HUES48 (cell line): Measurements from ENCODE around the gene SYTL1.

Experiments used
- H3K27ac ChIP-seq: one replicate; pipeline ENCODE4 v1.7.0; 2013; ENCODE audit warnings: low read depth, low read length, inconsistent platforms
- H3K27me3 ChIP-seq: 2 replicates; pipeline ENCODE4 v1.6.1; 2013; ENCODE audit warnings: mild to moderate bottlenecking, low read length; ENCODE audit not compliant: control insufficient read depth, insufficient read depth
- H3K36me3 ChIP-seq: 2 replicates; pipeline ENCODE4 v1.6.1; 2013; ENCODE audit warnings: low read length; ENCODE audit not compliant: control insufficient read depth, insufficient read depth
- H3K4me1 ChIP-seq: 2 replicates; pipeline ENCODE4 v1.6.1; 2013; ENCODE audit warnings: mild to moderate bottlenecking, low read length; ENCODE audit not compliant: control insufficient read depth, insufficient read depth
- H3K4me3 ChIP-seq: 2 replicates; pipeline ENCODE4 v1.5.1; 2013; ENCODE audit warnings: mild to moderate bottlenecking, low read depth, low read length
- H3K9ac ChIP-seq: 2 replicates; pipeline ENCODE4 v1.6.1; 2013; ENCODE audit warnings: mild to moderate bottlenecking, low read depth, low read length, moderate library complexity
- H3K9me3 ChIP-seq: 2 replicates; pipeline ENCODE4 v1.6.1; 2013; ENCODE audit warnings: low read length; ENCODE audit not compliant: control insufficient read depth, insufficient read depth

SYTL1 gene

DNA sequence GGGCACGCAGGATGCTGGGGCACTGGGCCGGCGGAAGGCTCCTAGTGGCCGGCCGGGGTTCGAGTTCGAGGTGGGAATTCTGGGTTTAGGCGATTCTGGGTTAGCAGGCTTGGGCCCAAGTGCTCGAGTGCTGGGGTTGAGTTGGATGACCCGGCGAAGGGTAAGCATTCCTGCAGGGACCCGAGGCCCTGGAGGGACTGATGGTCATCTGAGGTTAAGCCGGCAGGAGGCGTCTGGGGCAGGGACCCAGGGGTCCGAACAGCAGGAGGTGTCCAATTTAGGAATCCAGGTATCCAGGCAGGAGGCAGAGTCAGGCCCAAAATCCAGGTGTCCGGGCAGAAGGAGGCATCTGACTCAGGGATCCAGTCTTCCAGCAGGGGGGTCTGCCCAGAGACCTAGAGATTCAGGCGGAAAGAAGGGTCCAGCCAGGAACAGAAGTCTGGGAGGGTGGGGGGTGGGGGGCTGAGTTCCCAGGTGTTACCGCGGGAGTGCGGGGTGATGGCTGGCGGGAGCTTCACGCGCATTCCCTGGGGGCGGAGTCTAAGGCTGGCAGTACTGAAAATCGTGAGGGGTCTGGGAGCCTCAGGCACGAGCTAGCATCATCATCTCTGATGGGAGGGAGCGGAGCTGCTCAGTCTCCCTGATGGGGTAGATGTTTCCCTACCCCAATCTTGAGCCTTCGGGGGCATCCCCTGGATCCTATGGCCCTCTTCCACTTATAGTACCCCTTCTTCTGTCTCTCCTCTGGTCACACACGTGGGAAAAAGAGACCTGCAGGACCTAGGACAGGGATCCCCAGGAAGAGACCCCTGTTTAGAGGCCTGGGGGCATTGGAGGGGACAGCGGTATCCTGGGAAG is 51.2 kb downstream of the SYTL1 start:
- Histone ChIP-seq H3K27me3 (no peaks in the 10 kb centered on the region), H3K4me1 (peaks cover 13% of the 10 kb centered on the region), H3K9me3 (no peaks in the 10 kb centered on the region), H3K27ac (peak overlapping the region; percentile 62), H3K9ac (peak overlapping the region; percentile 72), H3K36me3 (no peaks in the 10 kb centered on the region; the same call in 1 of the 2 replicates), H3K4me3 (peak overlapping the region; percentile 81)

DNA sequence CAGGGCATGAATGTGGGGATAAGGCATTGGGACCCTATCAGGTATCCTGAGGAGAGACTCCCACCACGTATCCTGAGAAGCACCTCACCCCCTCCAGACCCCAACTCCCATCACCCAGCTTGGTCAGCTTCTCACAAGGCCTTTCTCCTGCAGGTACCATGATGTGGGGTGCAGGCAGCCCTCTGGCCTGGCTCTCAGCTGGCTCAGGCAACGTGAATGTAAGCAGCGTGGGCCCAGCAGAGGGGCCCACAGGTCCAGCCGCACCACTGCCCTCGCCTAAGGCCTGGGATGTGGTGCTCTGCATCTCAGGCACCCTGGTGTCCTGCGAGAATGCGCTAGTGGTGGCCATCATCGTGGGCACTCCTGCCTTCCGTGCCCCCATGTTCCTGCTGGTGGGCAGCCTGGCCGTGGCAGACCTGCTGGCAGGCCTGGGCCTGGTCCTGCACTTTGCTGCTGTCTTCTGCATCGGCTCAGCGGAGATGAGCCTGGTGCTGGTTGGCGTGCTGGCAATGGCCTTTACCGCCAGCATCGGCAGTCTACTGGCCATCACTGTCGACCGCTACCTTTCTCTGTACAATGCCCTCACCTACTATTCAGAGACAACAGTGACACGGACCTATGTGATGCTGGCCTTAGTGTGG is 51.9 kb downstream of the SYTL1 start:
- H3K36me3 ChIP-seq: no peaks in the 10 kb centered on the region; the same call in 1 of the 2 replicates
- H3K27ac ChIP-seq: no peak overlapping the region
- peak overlapping the region; percentile 81; the same call in 1 of the 2 replicates for H3K4me3 ChIP-seq
- H3K27me3 ChIP-seq: no peaks in the 10 kb centered on the region
- no peak overlapping the region for H3K9ac ChIP-seq
- no peaks in the 10 kb centered on the region for H3K9me3 ChIP-seq
- H3K4me1 ChIP-seq: peaks cover 15% of the 10 kb centered on the region

DNA sequence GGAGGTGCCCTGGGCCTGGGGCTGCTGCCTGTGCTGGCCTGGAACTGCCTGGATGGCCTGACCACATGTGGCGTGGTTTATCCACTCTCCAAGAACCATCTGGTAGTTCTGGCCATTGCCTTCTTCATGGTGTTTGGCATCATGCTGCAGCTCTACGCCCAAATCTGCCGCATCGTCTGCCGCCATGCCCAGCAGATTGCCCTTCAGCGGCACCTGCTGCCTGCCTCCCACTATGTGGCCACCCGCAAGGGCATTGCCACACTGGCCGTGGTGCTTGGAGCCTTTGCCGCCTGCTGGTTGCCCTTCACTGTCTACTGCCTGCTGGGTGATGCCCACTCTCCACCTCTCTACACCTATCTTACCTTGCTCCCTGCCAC is 52.4 kb downstream of the SYTL1 start:
- peaks cover 19% of the 10 kb centered on the region for H3K4me1 ChIP-seq
- no peak overlapping the region for H3K4me3 ChIP-seq
- no peaks in the 10 kb centered on the region for H3K9me3 ChIP-seq
- no peak overlapping the region for H3K9ac ChIP-seq
- no peak overlapping the region for H3K27ac ChIP-seq
- no peaks in the 10 kb centered on the region; the same call in 1 of the 2 replicates for H3K36me3 ChIP-seq
- H3K27me3 ChIP-seq: no peaks in the 10 kb centered on the region

DNA sequence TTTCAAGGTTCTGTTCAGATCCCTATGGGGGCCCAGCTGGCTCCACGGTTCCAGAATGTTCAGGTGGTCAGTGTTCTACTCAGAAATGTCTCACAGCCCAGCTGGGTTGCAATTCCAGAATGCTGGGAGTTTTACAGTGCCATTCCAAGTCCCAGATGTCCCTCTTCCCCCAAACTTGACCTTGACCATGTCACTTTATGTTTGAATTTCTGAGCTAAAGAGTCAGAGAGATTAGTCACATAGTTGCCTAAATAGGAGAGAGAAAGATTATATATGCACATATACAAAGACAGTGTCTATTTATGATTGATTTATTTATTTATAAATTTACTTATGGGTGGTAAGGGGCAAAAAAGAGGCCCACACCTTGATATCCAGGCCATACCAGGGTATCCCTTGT is 53.1 kb downstream of the SYTL1 start:
- Histone ChIP-seq H3K4me3 (no peak overlapping the region), H3K27me3 (no peaks in the 10 kb centered on the region), H3K9ac (no peak overlapping the region), H3K27ac (no peak overlapping the region), H3K9me3 (no peaks in the 10 kb centered on the region), H3K36me3 (no peaks in the 10 kb centered on the region; the same call in 1 of the 2 replicates), H3K4me1 (peaks cover 22% of the 10 kb centered on the region)

DNA sequence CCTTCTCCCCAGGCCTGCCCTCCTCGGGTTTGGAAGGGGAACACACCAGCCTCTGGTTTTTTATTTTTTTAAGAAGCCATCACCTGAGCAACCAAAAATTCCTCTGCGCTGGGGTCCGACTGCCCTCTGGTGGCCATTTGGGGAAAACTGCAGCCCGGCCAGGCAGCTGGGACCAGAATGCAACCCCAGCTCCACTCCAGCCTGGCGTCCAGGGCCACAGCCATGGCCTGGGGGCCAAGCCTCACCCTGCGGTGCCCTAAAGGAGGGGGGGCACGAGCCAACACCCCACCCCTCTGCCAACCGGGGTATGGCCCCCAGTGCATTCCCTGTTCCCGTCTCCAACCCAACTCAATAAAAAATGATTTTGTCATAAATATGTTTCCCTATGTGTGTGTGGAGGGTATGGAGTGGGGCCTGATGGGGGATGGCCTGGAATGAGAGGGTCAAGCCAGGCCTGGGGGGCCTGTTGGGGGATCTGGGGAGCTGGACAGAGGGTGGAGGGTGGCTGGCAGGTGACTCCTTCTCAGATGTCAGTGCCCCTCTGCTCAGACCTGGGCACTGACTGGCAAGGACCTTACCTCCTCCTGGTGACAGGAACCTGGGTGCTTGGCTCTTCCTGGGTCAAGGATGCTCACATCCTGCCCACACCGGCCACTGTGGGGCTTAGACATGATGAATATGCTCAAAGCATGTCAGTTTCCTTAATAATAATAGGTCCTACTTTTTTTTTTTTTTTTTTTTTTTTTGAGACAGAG is 53.8 kb downstream of the SYTL1 start:
- Histone ChIP-seq H3K27ac (no peak overlapping the region), H3K9ac (no peak overlapping the region)

DNA sequence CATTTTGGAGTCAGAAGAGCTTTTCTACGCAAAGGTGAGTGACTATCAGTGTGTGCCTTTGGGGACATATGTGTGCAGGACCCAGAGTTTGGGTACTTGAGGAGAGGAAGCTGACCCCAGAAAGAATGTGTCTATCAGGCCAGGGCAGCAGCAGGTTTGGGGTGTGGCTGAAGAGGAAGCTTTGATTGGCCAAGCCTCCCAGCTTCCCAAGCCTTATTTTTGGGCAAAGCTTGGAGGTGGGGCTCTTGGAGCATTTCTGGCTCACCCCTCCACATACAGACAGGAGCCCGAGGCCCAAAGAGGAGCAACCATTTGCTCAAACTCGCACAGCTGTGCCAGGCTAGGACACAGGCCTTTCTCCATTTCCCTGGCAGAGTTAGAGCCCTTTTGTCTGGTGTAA is 55.3 kb downstream of the SYTL1 start:
- Histone ChIP-seq H3K36me3 (no peaks in the 10 kb centered on the region; the same call in 1 of the 2 replicates), H3K9ac (no peak overlapping the region), H3K4me3 (no peak overlapping the region), H3K4me1 (peaks cover 17% of the 10 kb centered on the region), H3K9me3 (no peaks in the 10 kb centered on the region), H3K27me3 (no peaks in the 10 kb centered on the region), H3K27ac (no peak overlapping the region)

More for the DNA sequence above, 53.8 kb downstream of the SYTL1 start:
- Histone ChIP-seq H3K27me3 (no peaks in the 10 kb centered on the region), H3K36me3 (no peaks in the 10 kb centered on the region; the same call in 1 of the 2 replicates), H3K4me3 (no peak overlapping the region), H3K4me1 (peaks cover 28% of the 10 kb centered on the region), H3K9me3 (no peaks in the 10 kb centered on the region)

DNA sequence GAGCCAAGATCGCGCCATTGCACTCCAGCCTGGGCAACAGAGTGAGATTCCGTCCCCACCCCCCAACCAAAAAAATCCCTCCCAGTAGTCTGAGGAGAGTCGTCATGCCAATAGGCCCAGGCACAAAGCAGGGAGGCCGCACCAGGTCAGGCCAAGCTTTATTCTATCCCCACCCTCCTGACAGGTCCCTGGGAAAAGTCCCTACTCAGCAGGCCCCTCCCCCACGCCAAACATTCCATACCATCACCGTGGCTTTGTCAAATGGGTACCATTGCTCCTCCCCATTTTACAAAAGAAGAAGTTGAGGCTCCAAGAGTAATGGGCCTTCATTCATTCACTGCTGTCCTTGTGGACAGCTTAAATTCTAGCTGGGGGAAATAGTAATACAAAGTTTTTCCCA is 55.9 kb downstream of the SYTL1 start:
- H3K36me3 ChIP-seq: no peaks in the 10 kb centered on the region; the same call in 1 of the 2 replicates
- no peaks in the 10 kb centered on the region for H3K27me3 ChIP-seq
- no peak overlapping the region for H3K27ac ChIP-seq
- H3K4me1 ChIP-seq: peaks cover 21% of the 10 kb centered on the region; the same call in 1 of the 2 replicates
- H3K4me3 ChIP-seq: no peak overlapping the region
- H3K9me3 ChIP-seq: no peaks in the 10 kb centered on the region
- no peak overlapping the region for H3K9ac ChIP-seq

DNA sequence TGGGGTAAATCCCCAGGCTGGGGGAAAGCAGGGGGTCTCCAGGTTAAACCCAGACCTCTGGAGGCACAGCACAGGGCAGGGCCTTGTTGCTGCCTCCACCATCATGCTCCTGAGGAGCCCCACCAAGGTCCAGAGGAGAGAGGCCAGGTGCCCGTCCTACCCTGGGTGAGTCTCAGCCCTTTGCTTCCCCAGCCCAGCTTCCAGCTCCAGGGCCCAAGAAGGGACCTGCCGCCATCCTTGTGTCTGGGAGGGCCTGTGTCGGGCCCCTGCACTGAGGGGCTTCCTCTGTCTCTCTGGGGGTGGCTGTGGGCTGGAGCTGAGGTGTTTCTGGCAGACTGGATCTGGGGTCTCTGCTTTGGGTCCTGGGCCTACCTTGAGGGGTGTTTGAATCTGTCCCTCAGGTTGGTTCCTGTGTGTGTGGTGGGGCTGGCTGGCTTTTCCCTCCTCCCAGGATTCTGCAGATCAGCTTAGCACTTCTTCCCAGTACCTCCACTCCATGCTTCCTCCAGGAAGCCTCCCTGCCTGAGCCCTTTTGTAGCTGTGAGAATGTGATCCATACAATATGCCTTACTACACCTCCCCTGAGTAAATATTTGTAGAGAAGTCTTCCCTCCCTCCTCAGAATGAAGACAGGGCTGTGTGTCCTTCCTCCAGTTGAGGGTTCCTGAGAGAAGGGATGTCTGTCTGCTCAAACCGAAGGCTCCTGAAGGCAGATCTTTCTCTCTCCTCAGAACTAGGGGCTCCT is 56.8 kb downstream of the SYTL1 start:
- no peaks in the 10 kb centered on the region for H3K27me3 ChIP-seq
- no peaks in the 10 kb centered on the region; the same call in 1 of the 2 replicates for H3K36me3 ChIP-seq
- no peaks in the 10 kb centered on the region for H3K9me3 ChIP-seq
- peaks cover 30% of the 10 kb centered on the region for H3K4me1 ChIP-seq
- no peak overlapping the region for H3K4me3 ChIP-seq
- H3K27ac ChIP-seq: peak overlapping the region; percentile 43
- H3K9ac ChIP-seq: no peak overlapping the region

DNA sequence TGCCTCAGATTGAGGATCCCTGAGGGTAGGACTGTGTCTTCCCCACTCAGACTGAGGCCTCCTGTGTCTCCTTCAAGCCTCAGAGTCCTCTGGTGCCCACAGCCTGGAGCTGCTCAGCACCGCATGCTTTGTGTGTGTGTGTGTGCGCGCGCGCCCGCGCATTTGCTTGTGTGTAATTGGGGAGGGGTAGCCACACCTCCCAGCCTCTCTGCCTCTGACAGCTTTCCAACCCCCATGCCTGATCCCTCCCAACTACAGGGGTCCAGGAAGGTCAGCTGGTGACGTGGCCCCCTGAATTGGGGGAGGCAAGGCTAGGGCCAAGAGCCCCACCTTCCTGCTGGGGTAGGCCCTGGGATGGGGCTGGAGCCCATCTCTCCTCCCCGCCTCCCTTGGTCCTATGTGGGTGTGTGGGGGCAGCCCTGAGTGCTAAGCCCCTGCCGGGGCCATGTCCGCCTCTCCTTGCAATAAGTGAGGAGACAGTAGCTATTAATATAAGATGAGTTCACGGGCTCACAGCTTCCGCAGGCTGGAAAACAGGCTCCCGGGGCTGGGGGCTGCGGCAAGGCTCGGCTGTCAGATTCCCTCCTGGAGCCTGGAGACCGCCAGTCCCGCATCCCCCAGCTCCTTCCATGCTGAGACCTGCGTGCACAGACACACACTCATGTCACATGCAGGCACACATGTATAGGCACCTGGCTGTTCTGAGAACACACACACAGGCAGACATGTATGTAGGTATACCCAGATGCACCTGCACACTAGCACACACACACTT is 57.6 kb downstream of the SYTL1 start:
- Histone ChIP-seq H3K36me3 (no peaks in the 10 kb centered on the region; the same call in 1 of the 2 replicates), H3K27me3 (no peaks in the 10 kb centered on the region), H3K9ac (no peak overlapping the region), H3K27ac (peak overlapping the region; percentile 32), H3K4me1 (peaks cover 36% of the 10 kb centered on the region), H3K9me3 (no peaks in the 10 kb centered on the region), H3K4me3 (no peak overlapping the region)
